Neural progenitor cell (in vitro differentiated cells): ENCODE data around the gene AP1M1. TPM values are rescaled to one million over a fixed set of nuclear protein-coding genes. Genes with fewer than 3 reads are reported as not detected.
A peak's percentile ranks its signal among the peaks of the same experiment; 100 is the strongest.
"Not testable (repeated sequence)": the region's sequence is repeated elsewhere in the genome, so short reads cannot be mapped to it uniquely, and the experiment has no call there.

Source experiments
- DNase-seq: peaks from one replicate; pipeline ENCODE4 v3.0.0-alpha.2; 2016; ENCODE audit warnings: low spot score
- H2AFZ ChIP-seq: fragments of 200-600 bp; sonication (generic); replicated peaks from 2 replicates; pipeline ENCODE4 v1.6.1; 2016; ENCODE audit warnings: antibody characterized with exemption
- H3F3A ChIP-seq: fragments of 200-600 bp; sonication (generic); 2 replicates; pipeline ENCODE4 v1.6.1; 2016; ENCODE audit warnings: antibody characterized with exemption, low read depth
- H3K27ac ChIP-seq: fragments of 200-600 bp; sonication (generic); 2 replicates; pipeline ENCODE4 v1.5.1; 2016; ENCODE audit warnings: mild to moderate bottlenecking
- H3K27me3 ChIP-seq: fragments of 200-600 bp; sonication (generic); 2 replicates; pipeline ENCODE4 v1.6.1; 2016; ENCODE audit warnings: mild to moderate bottlenecking, moderate library complexity
- H3K36me3 ChIP-seq: fragments of 200-600 bp; sonication (generic); 2 replicates; pipeline ENCODE4 v1.5.1; 2016
- H3K4me1 ChIP-seq: fragments of 200-600 bp; sonication (generic); 2 replicates; pipeline ENCODE4 v1.6.1; 2016; ENCODE audit warnings: mixed run types
- H3K4me2 ChIP-seq: fragments of 200-600 bp; sonication (generic); 2 replicates; pipeline ENCODE4 v1.6.1; 2016
- H3K4me3 ChIP-seq: fragments of 200-600 bp; sonication (generic); 2 replicates; pipeline ENCODE4 v1.5.1; 2016
- H3K79me2 ChIP-seq: fragments of 200-600 bp; sonication (generic); 2 replicates; pipeline ENCODE4 v1.6.1; 2016; ENCODE audit warnings: low read depth
- H3K9ac ChIP-seq: fragments of 200-600 bp; sonication (generic); 2 replicates; pipeline ENCODE4 v1.6.1; 2016
- H3K9me3 ChIP-seq: fragments of 200-600 bp; sonication (generic); 2 replicates; pipeline ENCODE4 v1.5.1; 2016; ENCODE audit warnings: low read depth
- H4K20me1 ChIP-seq: fragments of 200-600 bp; sonication (generic); 2 replicates; pipeline ENCODE4 v1.6.1; 2016; ENCODE audit warnings: low read depth
- H3K27ac Mint-ChIP-seq: 3 replicates; pipeline ENCODE4 v1.8.0; 2021; ENCODE audit warnings: mixed read lengths
- H3K27me3 Mint-ChIP-seq: 2 replicates; pipeline ENCODE4 v1.8.0; 2022; ENCODE audit warnings: low read depth, mild to moderate bottlenecking, inconsistent platforms, moderate library complexity, mixed read lengths; ENCODE audit not compliant: insufficient read depth
- H3K36me3 Mint-ChIP-seq: 3 replicates; pipeline ENCODE4 v1.8.0; 2021; ENCODE audit warnings: mixed read lengths
- H3K4me1 Mint-ChIP-seq: 3 replicates; pipeline ENCODE4 v1.8.0; 2021; ENCODE audit warnings: mixed read lengths
- H3K4me3 Mint-ChIP-seq: 3 replicates; pipeline ENCODE4 v1.8.0; 2021; ENCODE audit warnings: mild to moderate bottlenecking, moderate library complexity, mixed read lengths
- H3K9me3 Mint-ChIP-seq: 3 replicates; pipeline ENCODE4 v1.8.0; 2020; ENCODE audit warnings: mixed read lengths
- EZH2 ChIP-seq: fragments of 200-600 bp; sonication (generic); IDR thresholded peaks from 2 replicates; pipeline ENCODE4 v1.6.1; 2017; ENCODE audit warnings: antibody characterized with exemption, mild to moderate bottlenecking, moderate library complexity
- EZH2phosphoT487 ChIP-seq: fragments of 200-600 bp; sonication (generic); IDR thresholded peaks from 2 replicates; pipeline ENCODE4 v1.6.1; 2017; ENCODE audit warnings: antibody characterized with exemption
- total RNA-seq: library from RNA; depleted of rRNA; stranded (reverse); fragments of >200 nt; gene quantifications from 2 replicates; pipeline ENCODE4 v1.2.3, GENCODE V29; 2015; ENCODE audit warnings: low replicate concordance
- TF ChIP-seq, protein P1 (sequence below): fragments of 200-600 bp; sonication (generic); IDR thresholded peaks from 2 replicates; pipeline ENCODE4 v1.5.1; 2017; ENCODE audit warnings: antibody characterized with exemption, mild to moderate bottlenecking

The AP1M1 gene
- total RNA-seq, 1 donor from 2014 or later, result 26.5 TPM

- Mint-ChIP-seq H3K27ac (no peak overlapping the region), H3K9me3 (no peaks in the 10 kb centered on the region), H3K4me1 (no peaks in the 10 kb centered on the region), H3K4me3 (no peak overlapping the region), H3K36me3 (no peaks in the 10 kb centered on the region), H3K27me3 (peaks cover 5% of the 10 kb centered on the region)
- no peak for DNase-seq
- Histone ChIP-seq H3K4me2 (no peak overlapping the region), H3K4me3 (no peak overlapping the region), H3K36me3 (no peaks in the 10 kb centered on the region), H4K20me1 (no peaks in the 10 kb centered on the region), H3K9me3 (no peaks in the 10 kb centered on the region), H3K9ac (no peak overlapping the region), H2AFZ (no peak overlapping the region), H3K79me2 (no peaks in the 10 kb centered on the region), H3F3A (no peaks in the 10 kb centered on the region), H3K27me3 (no peaks in the 10 kb centered on the region), H3K27ac (no peak overlapping the region), H3K4me1 (no peaks in the 10 kb centered on the region)
- TF ChIP-seq EZH2 (no peak), EZH2phosphoT487 (no peak)
- TF ChIP-seq, protein P1, sequence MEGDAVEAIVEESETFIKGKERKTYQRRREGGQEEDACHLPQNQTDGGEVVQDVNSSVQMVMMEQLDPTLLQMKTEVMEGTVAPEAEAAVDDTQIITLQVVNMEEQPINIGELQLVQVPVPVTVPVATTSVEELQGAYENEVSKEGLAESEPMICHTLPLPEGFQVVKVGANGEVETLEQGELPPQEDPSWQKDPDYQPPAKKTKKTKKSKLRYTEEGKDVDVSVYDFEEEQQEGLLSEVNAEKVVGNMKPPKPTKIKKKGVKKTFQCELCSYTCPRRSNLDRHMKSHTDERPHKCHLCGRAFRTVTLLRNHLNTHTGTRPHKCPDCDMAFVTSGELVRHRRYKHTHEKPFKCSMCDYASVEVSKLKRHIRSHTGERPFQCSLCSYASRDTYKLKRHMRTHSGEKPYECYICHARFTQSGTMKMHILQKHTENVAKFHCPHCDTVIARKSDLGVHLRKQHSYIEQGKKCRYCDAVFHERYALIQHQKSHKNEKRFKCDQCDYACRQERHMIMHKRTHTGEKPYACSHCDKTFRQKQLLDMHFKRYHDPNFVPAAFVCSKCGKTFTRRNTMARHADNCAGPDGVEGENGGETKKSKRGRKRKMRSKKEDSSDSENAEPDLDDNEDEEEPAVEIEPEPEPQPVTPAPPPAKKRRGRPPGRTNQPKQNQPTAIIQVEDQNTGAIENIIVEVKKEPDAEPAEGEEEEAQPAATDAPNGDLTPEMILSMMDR, result no peak
Measured at GRCh38 chr19:16175954-16176353, 21.8 kb upstream of the AP1M1 start.

GRCh38 chr19:16178866-16179265 is 18.8 kb upstream of the AP1M1 start:
- not testable (repeated sequence) for H3K4me2 ChIP-seq, H3K36me3 ChIP-seq, H3K79me2 ChIP-seq, H3K27me3 Mint-ChIP-seq, H3K27ac ChIP-seq, DNase-seq, H3K4me1 Mint-ChIP-seq, H3K9me3 Mint-ChIP-seq, H4K20me1 ChIP-seq, H3K4me3 Mint-ChIP-seq, H3K9ac ChIP-seq, H3K36me3 Mint-ChIP-seq, H2AFZ ChIP-seq, H3F3A ChIP-seq, H3K9me3 ChIP-seq, H3K4me1 ChIP-seq, H3K4me3 ChIP-seq, H3K27ac Mint-ChIP-seq
- peaks cover 11% of the 10 kb centered on the region for H3K27me3 ChIP-seq

GRCh38 chr19:16180611-16181010 is 17.1 kb upstream of the AP1M1 start:
- TF ChIP-seq EZH2 (no peak), EZH2phosphoT487 (no peak)
- TF ChIP-seq, protein P1, result no peak
- peaks cover 5% of the 10 kb centered on the region for H3K27me3 Mint-ChIP-seq
- no peak overlapping the region for H3K27ac ChIP-seq
- H3K36me3 ChIP-seq, result no peaks in the 10 kb centered on the region
- H3F3A ChIP-seq, result peaks cover 12% of the 10 kb centered on the region
- no peak overlapping the region for H3K4me3 ChIP-seq
- no peak overlapping the region for H3K4me3 Mint-ChIP-seq
- no peak overlapping the region for H3K9ac ChIP-seq
- H2AFZ ChIP-seq, result no peak overlapping the region
- no peak overlapping the region for H3K27ac Mint-ChIP-seq
- peak; percentile 51 for DNase-seq
- peaks cover 8% of the 10 kb centered on the region for H3K4me1 Mint-ChIP-seq
- peaks cover 17% of the 10 kb centered on the region for H3K27me3 ChIP-seq
- H3K79me2 ChIP-seq, result peaks cover 4% of the 10 kb centered on the region
- H3K36me3 Mint-ChIP-seq, result peaks cover 4% of the 10 kb centered on the region
- no peaks in the 10 kb centered on the region for H3K4me1 ChIP-seq
- no peaks in the 10 kb centered on the region for H4K20me1 ChIP-seq
- no peaks in the 10 kb centered on the region for H3K9me3 Mint-ChIP-seq
- no peaks in the 10 kb centered on the region for H3K9me3 ChIP-seq
- no peak overlapping the region for H3K4me2 ChIP-seq

GRCh38 chr19:16184665-16185122 is 13.0 kb upstream of the AP1M1 start:
- H2AFZ ChIP-seq, result peak overlapping the region; percentile 85
- peaks cover 12% of the 10 kb centered on the region for H3F3A ChIP-seq
- Mint-ChIP-seq H3K9me3 (no peaks in the 10 kb centered on the region), H3K27me3 (peaks cover 3% of the 10 kb centered on the region), H3K36me3 (peaks cover 14% of the 10 kb centered on the region), H3K27ac (peak overlapping the region; percentile 90), H3K4me1 (peaks cover 12% of the 10 kb centered on the region), H3K4me3 (peak overlapping the region; percentile 98)
- no peak for DNase-seq
- H3K9ac ChIP-seq, result no peak overlapping the region
- peak overlapping the region; percentile 97 for H3K4me3 ChIP-seq
- H3K27me3 ChIP-seq, result peaks cover 17% of the 10 kb centered on the region
- H3K9me3 ChIP-seq, result no peaks in the 10 kb centered on the region
- H3K36me3 ChIP-seq, result no peaks in the 10 kb centered on the region
- peaks cover 34% of the 10 kb centered on the region for H3K79me2 ChIP-seq
- H3K27ac ChIP-seq, result no peak overlapping the region
- peaks cover 16% of the 10 kb centered on the region for H4K20me1 ChIP-seq
- peak overlapping the region; percentile 88 for H3K4me2 ChIP-seq
- peaks cover 5% of the 10 kb centered on the region for H3K4me1 ChIP-seq
- TF ChIP-seq, protein P1, result no peak
- TF ChIP-seq EZH2phosphoT487 (no peak), EZH2 (no peak)
